ENCODE measurements around the gene DUSP11. TPM values are rescaled to one million over a fixed set of nuclear protein-coding genes. Genes with fewer than 3 reads are reported as not detected.

Gene DUSP11
- total and polyA plus RNA-seq, 9 of the 15 experiments (the other 6 are each of a cell fraction or from before 2014, with no cell fraction given), result 20.7 to 79.8 (median 29.3) TPM

DNA sequence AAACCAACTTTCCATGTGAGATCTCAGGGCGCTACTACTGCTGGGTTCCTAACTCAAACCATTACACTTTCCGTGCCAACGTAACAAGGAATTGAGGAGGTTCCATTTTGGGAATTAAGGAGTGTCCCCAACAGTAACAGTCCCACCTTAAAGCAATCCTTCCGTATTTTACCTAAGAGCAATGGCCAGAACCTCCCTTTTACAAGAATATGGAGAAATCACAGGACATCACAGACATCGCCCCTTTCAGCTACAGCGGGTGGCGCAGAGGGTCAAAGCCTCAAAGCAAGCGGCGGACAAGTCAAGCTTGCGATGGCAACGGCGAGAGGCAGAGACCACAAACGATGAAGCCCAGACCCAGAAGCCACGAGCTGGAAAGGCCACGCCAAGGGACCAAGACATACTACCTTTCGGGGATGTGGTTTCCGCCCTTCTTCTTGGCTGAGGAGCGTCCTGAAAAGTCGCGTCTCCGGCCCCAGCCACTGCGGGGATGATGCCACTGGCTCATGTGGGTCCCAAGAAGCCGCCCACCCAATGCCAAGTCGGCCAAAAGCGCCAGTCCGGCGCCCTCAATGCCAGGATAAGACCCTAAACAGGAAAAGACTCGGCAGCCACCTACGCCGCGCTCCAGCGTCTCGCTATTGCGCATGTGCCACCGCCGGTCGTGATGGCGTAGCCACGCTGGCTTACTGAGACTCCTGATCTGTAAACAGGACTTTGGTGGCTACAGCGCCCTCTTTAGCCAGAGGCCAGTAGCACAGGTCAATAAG, at the start of gene DUSP11 (continued):
- TF ChIP-seq NR2F6 (CRISPR knock-in tag; IDR thresholded peaks at IDR 0.05), result no peak
- TF ChIP-seq ZNF146 (CRISPR knock-in tag; IDR thresholded peaks at IDR 0.05; ENCODE audit: unreplicated experiment), result no peak
- TF ChIP-seq, protein P1, sequence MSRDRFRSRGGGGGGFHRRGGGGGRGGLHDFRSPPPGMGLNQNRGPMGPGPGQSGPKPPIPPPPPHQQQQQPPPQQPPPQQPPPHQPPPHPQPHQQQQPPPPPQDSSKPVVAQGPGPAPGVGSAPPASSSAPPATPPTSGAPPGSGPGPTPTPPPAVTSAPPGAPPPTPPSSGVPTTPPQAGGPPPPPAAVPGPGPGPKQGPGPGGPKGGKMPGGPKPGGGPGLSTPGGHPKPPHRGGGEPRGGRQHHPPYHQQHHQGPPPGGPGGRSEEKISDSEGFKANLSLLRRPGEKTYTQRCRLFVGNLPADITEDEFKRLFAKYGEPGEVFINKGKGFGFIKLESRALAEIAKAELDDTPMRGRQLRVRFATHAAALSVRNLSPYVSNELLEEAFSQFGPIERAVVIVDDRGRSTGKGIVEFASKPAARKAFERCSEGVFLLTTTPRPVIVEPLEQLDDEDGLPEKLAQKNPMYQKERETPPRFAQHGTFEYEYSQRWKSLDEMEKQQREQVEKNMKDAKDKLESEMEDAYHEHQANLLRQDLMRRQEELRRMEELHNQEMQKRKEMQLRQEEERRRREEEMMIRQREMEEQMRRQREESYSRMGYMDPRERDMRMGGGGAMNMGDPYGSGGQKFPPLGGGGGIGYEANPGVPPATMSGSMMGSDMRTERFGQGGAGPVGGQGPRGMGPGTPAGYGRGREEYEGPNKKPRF (IDR thresholded peaks at IDR 0.05; ENCODE audit: low read depth, low read length), result no peak
- no peak for TF ChIP-seq BMI1 (IDR thresholded peaks at IDR 0.05; ENCODE audit: low read length)
- TF ChIP-seq ZNF133 (CRISPR knock-in tag; IDR thresholded peaks at IDR 0.05), result no peak
- TF ChIP-seq PHF21A (IDR thresholded peaks at IDR 0.05; ENCODE audit: borderline replicate concordance, low read depth), result no peak
- no peak for TF ChIP-seq CREBBP (IDR thresholded peaks at IDR 0.05; ENCODE audit: low read depth, low read length)
- TF ChIP-seq SIN3A (IDR thresholded peaks at IDR 0.05; ENCODE audit: borderline replicate concordance in 2 of 2, control insufficient read depth in 1 of 2, low read depth in 2 of 2, low read length in 2 of 2), result peak in 1 of 2 experiments; percentile 84; a peak in 2 of 4 replicates
- TF ChIP-seq ZNF174 (CRISPR knock-in tag; IDR thresholded peaks at IDR 0.05), result no peak
- no peak for TF ChIP-seq MED1 (CRISPR knock-in tag; IDR thresholded peaks at IDR 0.05; ENCODE audit: borderline replicate concordance)
- TF ChIP-seq PCBP2 (IDR thresholded peaks at IDR 0.05; ENCODE audit: low read depth, low read length, poor library complexity, severe bottlenecking), result no peak
- no peak; the same call in 1 of the 2 replicates for TF ChIP-seq SMAD4 (CRISPR knock-in tag; conservative IDR thresholded peaks at IDR 0.05)
- no peak for TF ChIP-seq RFX1 (IDR thresholded peaks at IDR 0.05)
- TF ChIP-seq KDM2B (CRISPR knock-in tag; IDR thresholded peaks at IDR 0.05), result no peak
- TF ChIP-seq PRMT5 (CRISPR knock-in tag; IDR thresholded peaks at IDR 0.05), result no peak
- no peak for TF ChIP-seq NFIC (IDR thresholded peaks at IDR 0.05)
- TF ChIP-seq CREB3 (tag; conservative IDR thresholded peaks at IDR 0.05; ENCODE audit: low read depth), result no peak
- no peak for TF ChIP-seq ZBTB7A (IDR thresholded peaks at IDR 0.05; ENCODE audit: borderline replicate concordance, control insufficient read depth, low read depth, low read length)
- TF ChIP-seq TFAP4 (CRISPR knock-in tag; IDR thresholded peaks at IDR 0.05; ENCODE audit: borderline replicate concordance), result peak; percentile 57; the same call in 1 of the 2 replicates
- no peak for TF ChIP-seq TRIM28 (IDR thresholded peaks at IDR 0.05)
- peak; percentile 65 for TF ChIP-seq MEIS2 (IDR thresholded peaks at IDR 0.05; ENCODE audit: partially characterized antibody)
- TF ChIP-seq, protein P2, sequence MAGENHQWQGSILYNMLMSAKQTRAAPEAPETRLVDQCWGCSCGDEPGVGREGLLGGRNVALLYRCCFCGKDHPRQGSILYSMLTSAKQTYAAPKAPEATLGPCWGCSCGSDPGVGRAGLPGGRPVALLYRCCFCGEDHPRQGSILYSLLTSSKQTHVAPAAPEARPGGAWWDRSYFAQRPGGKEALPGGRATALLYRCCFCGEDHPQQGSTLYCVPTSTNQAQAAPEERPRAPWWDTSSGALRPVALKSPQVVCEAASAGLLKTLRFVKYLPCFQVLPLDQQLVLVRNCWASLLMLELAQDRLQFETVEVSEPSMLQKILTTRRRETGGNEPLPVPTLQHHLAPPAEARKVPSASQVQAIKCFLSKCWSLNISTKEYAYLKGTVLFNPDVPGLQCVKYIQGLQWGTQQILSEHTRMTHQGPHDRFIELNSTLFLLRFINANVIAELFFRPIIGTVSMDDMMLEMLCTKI (IDR thresholded peaks at IDR 0.05; ENCODE audit: partially characterized antibody), result no peak
- no peak for TF ChIP-seq TCF15 (CRISPR knock-in tag; IDR thresholded peaks at IDR 0.05)
